ENCODE measurements around the gene TUNAR.

TUNAR gene

GRCh38 chr14:95895720-95896119 is 19.1 kb downstream of the TUNAR start:
- Histone ChIP-seq H3K9ac (ENCODE audit: low read depth, low read length) (no peak overlapping the region; the same call in 1 of the 2 replicates), H3K27ac (ENCODE audit: low read length) (peak overlapping the region; percentile 27), H3K4me3 (ENCODE audit: low read length) (no peak overlapping the region), H3K9me3 (ENCODE audit: insufficient read depth, low read depth, low read length) (no peaks in the 10 kb centered on the region), H3K36me3 (ENCODE audit: insufficient read depth, low read depth, low read length) (no peaks in the 10 kb centered on the region), H3K27me3 (ENCODE audit: insufficient read depth, low read length) (no peaks in the 10 kb centered on the region; the same call in 1 of the 2 replicates), H3K4me1 (ENCODE audit: insufficient read depth, low read length) (peaks cover 17% of the 10 kb centered on the region)

GRCh38 chr14:95896498-95897135 is 20.0 kb downstream of the TUNAR start:
- peaks cover 17% of the 10 kb centered on the region for H3K4me1 ChIP-seq (ENCODE audit: insufficient read depth, low read length)
- H3K9ac ChIP-seq (ENCODE audit: low read depth, low read length): no peak overlapping the region; the same call in 1 of the 2 replicates
- no peaks in the 10 kb centered on the region for H3K9me3 ChIP-seq (ENCODE audit: insufficient read depth, low read depth, low read length)
- no peaks in the 10 kb centered on the region; the same call in 1 of the 2 replicates for H3K27me3 ChIP-seq (ENCODE audit: insufficient read depth, low read length)
- H3K27ac ChIP-seq (ENCODE audit: low read length): peak overlapping the region; percentile 27
- no peaks in the 10 kb centered on the region for H3K36me3 ChIP-seq (ENCODE audit: insufficient read depth, low read depth, low read length)
- H3K4me3 ChIP-seq (ENCODE audit: low read length): no peak overlapping the region

GRCh38 chr14:95897280-95897679 is 20.6 kb downstream of the TUNAR start:
- no peaks in the 10 kb centered on the region; the same call in 1 of the 2 replicates for H3K27me3 ChIP-seq (ENCODE audit: insufficient read depth, low read length)

GRCh38 chr14:95901054-95901453 is 24.4 kb downstream of the TUNAR start:
- Histone ChIP-seq H3K4me3 (ENCODE audit: low read length) (no peak overlapping the region), H3K27ac (ENCODE audit: low read length) (no peak overlapping the region), H3K36me3 (ENCODE audit: insufficient read depth, low read depth, low read length) (no peaks in the 10 kb centered on the region), H3K9ac (ENCODE audit: low read depth, low read length) (no peak overlapping the region), H3K9me3 (ENCODE audit: insufficient read depth, low read depth, low read length) (no peaks in the 10 kb centered on the region), H3K27me3 (ENCODE audit: insufficient read depth, low read length) (no peaks in the 10 kb centered on the region), H3K4me1 (ENCODE audit: insufficient read depth, low read length) (peaks cover 13% of the 10 kb centered on the region)

More at GRCh38 chr14:95897280-95897679, 20.6 kb downstream of the TUNAR start:
- no peak overlapping the region for H3K4me3 ChIP-seq (ENCODE audit: low read length)
- peaks cover 17% of the 10 kb centered on the region for H3K4me1 ChIP-seq (ENCODE audit: insufficient read depth, low read length)
- no peaks in the 10 kb centered on the region for H3K36me3 ChIP-seq (ENCODE audit: insufficient read depth, low read depth, low read length)
- no peak overlapping the region for H3K27ac ChIP-seq (ENCODE audit: low read length)
- H3K9me3 ChIP-seq (ENCODE audit: insufficient read depth, low read depth, low read length): no peaks in the 10 kb centered on the region
- H3K9ac ChIP-seq (ENCODE audit: low read depth, low read length): no peak overlapping the region

GRCh38 chr14:95902273-95902826 is 25.7 kb downstream of the TUNAR start:
- Histone ChIP-seq H3K4me3 (ENCODE audit: low read length) (no peak overlapping the region), H3K9ac (ENCODE audit: low read depth, low read length) (no peak overlapping the region), H3K9me3 (ENCODE audit: insufficient read depth, low read depth, low read length) (no peaks in the 10 kb centered on the region), H3K36me3 (ENCODE audit: insufficient read depth, low read depth, low read length) (no peaks in the 10 kb centered on the region), H3K4me1 (ENCODE audit: insufficient read depth, low read length) (peaks cover 2% of the 10 kb centered on the region), H3K27me3 (ENCODE audit: insufficient read depth, low read length) (no peaks in the 10 kb centered on the region), H3K27ac (ENCODE audit: low read length) (no peak overlapping the region)

GRCh38 chr14:95903165-95903564 is 26.5 kb downstream of the TUNAR start:
- Histone ChIP-seq H3K9me3 (ENCODE audit: insufficient read depth, low read depth, low read length) (no peaks in the 10 kb centered on the region), H3K9ac (ENCODE audit: low read depth, low read length) (no peak overlapping the region), H3K27me3 (ENCODE audit: insufficient read depth, low read length) (no peaks in the 10 kb centered on the region), H3K36me3 (ENCODE audit: insufficient read depth, low read depth, low read length) (no peaks in the 10 kb centered on the region), H3K27ac (ENCODE audit: low read length) (no peak overlapping the region), H3K4me3 (ENCODE audit: low read length) (no peak overlapping the region), H3K4me1 (ENCODE audit: insufficient read depth, low read length) (no peaks in the 10 kb centered on the region)

GRCh38 chr14:95903616-95904107 is 27.0 kb downstream of the TUNAR start:
- H3K27me3 ChIP-seq (ENCODE audit: insufficient read depth, low read length): no peaks in the 10 kb centered on the region

GRCh38 chr14:95906591-95906990 is 30.0 kb downstream of the TUNAR start:
- no peaks in the 10 kb centered on the region for H3K9me3 ChIP-seq (ENCODE audit: insufficient read depth, low read depth, low read length)
- H3K4me3 ChIP-seq (ENCODE audit: low read length): no peak overlapping the region
- H3K27ac ChIP-seq (ENCODE audit: low read length): no peak overlapping the region
- no peaks in the 10 kb centered on the region for H3K4me1 ChIP-seq (ENCODE audit: insufficient read depth, low read length)
- no peaks in the 10 kb centered on the region for H3K36me3 ChIP-seq (ENCODE audit: insufficient read depth, low read depth, low read length)
- no peak overlapping the region for H3K9ac ChIP-seq (ENCODE audit: low read depth, low read length)
- H3K27me3 ChIP-seq (ENCODE audit: insufficient read depth, low read length): no peaks in the 10 kb centered on the region

More at GRCh38 chr14:95903616-95904107, 27.0 kb downstream of the TUNAR start:
- Histone ChIP-seq H3K9ac (ENCODE audit: low read depth, low read length) (no peak overlapping the region), H3K4me3 (ENCODE audit: low read length) (no peak overlapping the region), H3K36me3 (ENCODE audit: insufficient read depth, low read depth, low read length) (no peaks in the 10 kb centered on the region), H3K4me1 (ENCODE audit: insufficient read depth, low read length) (no peaks in the 10 kb centered on the region), H3K9me3 (ENCODE audit: insufficient read depth, low read depth, low read length) (no peaks in the 10 kb centered on the region), H3K27ac (ENCODE audit: low read length) (no peak overlapping the region)

GRCh38 chr14:95910628-95911027 is 34.0 kb downstream of the TUNAR start:
- H3K4me1 ChIP-seq (ENCODE audit: insufficient read depth, low read length): peaks cover 5% of the 10 kb centered on the region
- H3K9ac ChIP-seq (ENCODE audit: low read depth, low read length): no peak overlapping the region
- H3K36me3 ChIP-seq (ENCODE audit: insufficient read depth, low read depth, low read length): no peaks in the 10 kb centered on the region
- no peak overlapping the region for H3K4me3 ChIP-seq (ENCODE audit: low read length)
- no peaks in the 10 kb centered on the region for H3K27me3 ChIP-seq (ENCODE audit: insufficient read depth, low read length)
- no peak overlapping the region for H3K27ac ChIP-seq (ENCODE audit: low read length)
- no peaks in the 10 kb centered on the region for H3K9me3 ChIP-seq (ENCODE audit: insufficient read depth, low read depth, low read length)

- Histone ChIP-seq H3K27ac (ENCODE audit: low read length) (no peak overlapping the region), H3K9me3 (ENCODE audit: insufficient read depth, low read depth, low read length) (no peaks in the 10 kb centered on the region), H3K27me3 (ENCODE audit: insufficient read depth, low read length) (no peaks in the 10 kb centered on the region)
Observed at GRCh38 chr14:95911456-95911855, 34.8 kb downstream of the TUNAR start.

GRCh38 chr14:95915330-95915729 is 38.7 kb downstream of the TUNAR start:
- Histone ChIP-seq H3K27ac (ENCODE audit: low read length) (no peak overlapping the region), H3K36me3 (ENCODE audit: insufficient read depth, low read depth, low read length) (peaks cover 5% of the 10 kb centered on the region; the same call in 1 of the 2 replicates), H3K9me3 (ENCODE audit: insufficient read depth, low read depth, low read length) (no peaks in the 10 kb centered on the region), H3K9ac (ENCODE audit: low read depth, low read length) (0 out of 2 replicates have a peak overlapping the region, but pooled peaks have one; percentile 22), H3K27me3 (ENCODE audit: insufficient read depth, low read length) (no peaks in the 10 kb centered on the region), H3K4me3 (ENCODE audit: low read length) (no peak overlapping the region), H3K4me1 (ENCODE audit: insufficient read depth, low read length) (peaks cover 5% of the 10 kb centered on the region)

More at GRCh38 chr14:95911456-95911855, 34.8 kb downstream of the TUNAR start:
- H3K4me3 ChIP-seq (ENCODE audit: low read length): no peak overlapping the region
- peaks cover 5% of the 10 kb centered on the region for H3K4me1 ChIP-seq (ENCODE audit: insufficient read depth, low read length)
- H3K9ac ChIP-seq (ENCODE audit: low read depth, low read length): no peak overlapping the region
- no peaks in the 10 kb centered on the region for H3K36me3 ChIP-seq (ENCODE audit: insufficient read depth, low read depth, low read length)

- H3K9ac ChIP-seq (ENCODE audit: low read depth, low read length): no peak overlapping the region
- H3K9me3 ChIP-seq (ENCODE audit: insufficient read depth, low read depth, low read length): no peaks in the 10 kb centered on the region
- no peaks in the 10 kb centered on the region for H3K27me3 ChIP-seq (ENCODE audit: insufficient read depth, low read length)
- peaks cover 8% of the 10 kb centered on the region for H3K4me1 ChIP-seq (ENCODE audit: insufficient read depth, low read length)
- H3K4me3 ChIP-seq (ENCODE audit: low read length): no peak overlapping the region
- no peak overlapping the region for H3K27ac ChIP-seq (ENCODE audit: low read length)
- H3K36me3 ChIP-seq (ENCODE audit: insufficient read depth, low read depth, low read length): peaks cover 10% of the 10 kb centered on the region
Observed at GRCh38 chr14:95918466-95918865, 41.8 kb downstream of the TUNAR start.

All from iPS-20b (cell line).